ENCODE results near the gene SLC39A9.
"Not testable (repeated sequence)": the region's sequence is repeated elsewhere in the genome, so short reads cannot be mapped to it uniquely, and the experiment has no call there.

Gene SLC39A9

GRCh38 chr14:69493038-69493437 is 94.5 kb downstream of the SLC39A9 start:
- H3K4me2 ChIP-seq (ENCODE audit: insufficient read depth, low read length, poor library complexity, severe bottlenecking): no peak overlapping the region
- H3K18ac ChIP-seq (ENCODE audit: low read length): no peak overlapping the region
- no peak overlapping the region for H3K27ac ChIP-seq (replicated peaks; ENCODE audit: low read length)
- H2BK5ac ChIP-seq (ENCODE audit: low read length): no peak overlapping the region
- H4K91ac ChIP-seq (ENCODE audit: low read depth, low read length, poor library complexity): no peak overlapping the region
- no peak overlapping the region for H3K4ac ChIP-seq (ENCODE audit: low read length)
- no peak overlapping the region for H2AFZ ChIP-seq (ENCODE audit: low read length)
- no peaks in the 10 kb centered on the region for H3K36me3 ChIP-seq (replicated peaks in 1 of 2; ENCODE audit: control insufficient read depth in 2 of 2, insufficient read depth in 2 of 2, low read length in 2 of 2)
- no CpG with 5 or more reads among the region's 4 CpGs for WGBS, 2 donors (ENCODE audit: extremely low coverage in 2 of 2, insufficient read length in 2 of 2, insufficient replicate concordance in 1 of 2)
- no peak overlapping the region for H3K23ac ChIP-seq (ENCODE audit: low read depth, low read length, poor library complexity)
- DNase-seq (ENCODE audit: low spot score): no peak
- H3K27me3 ChIP-seq (ENCODE audit: control insufficient read depth in 3 of 3, insufficient read depth in 3 of 3, low read depth in 1 of 3, low read length in 3 of 3): peaks cover 0 to 25% (median 2%) of the 10 kb centered on the region in 3 experiments
- no peak overlapping the region for H2BK15ac ChIP-seq (ENCODE audit: low read length)
- no peaks in the 10 kb centered on the region for H3K9me3 ChIP-seq (replicated peaks in 1 of 2; ENCODE audit: control insufficient read depth in 2 of 2, insufficient read depth in 1 of 2, low read depth in 1 of 2, low read length in 2 of 2)
- no peak overlapping the region for H2BK12ac ChIP-seq (ENCODE audit: low read length)
- H3K4me1 ChIP-seq (ENCODE audit: control insufficient read depth in 2 of 2, insufficient read depth in 1 of 2, low read depth in 1 of 2, low read length in 2 of 2): peaks cover under 1 to 3% of the 10 kb centered on the region in 2 donors
- no peak overlapping the region for H3K4me3 ChIP-seq (ENCODE audit: low read length in 2 of 2)
- no peaks in the 10 kb centered on the region for H3K79me1 ChIP-seq (ENCODE audit: low read depth, low read length)
- H3K14ac ChIP-seq (ENCODE audit: low read length): no peak overlapping the region
- H4K8ac ChIP-seq (ENCODE audit: low read depth, low read length): no peak overlapping the region
- H2AK5ac ChIP-seq (ENCODE audit: low read depth, low read length): no peak overlapping the region
- no peak overlapping the region for H2BK120ac ChIP-seq (ENCODE audit: low read depth, low read length)
- H3K9ac ChIP-seq (ENCODE audit: low read depth, low read length, poor library complexity): no peak overlapping the region

GRCh38 chr14:69493791-69494190 is 95.3 kb downstream of the SLC39A9 start:
- Histone ChIP-seq H3K4ac (ENCODE audit: low read length) (no peak overlapping the region), H3K79me1 (ENCODE audit: low read depth, low read length) (no peaks in the 10 kb centered on the region), H3K27ac (replicated peaks; ENCODE audit: low read length) (no peak overlapping the region), H3K18ac (ENCODE audit: low read length) (peak overlapping the region; percentile 22), H4K91ac (ENCODE audit: low read depth, low read length, poor library complexity) (no peak overlapping the region), H4K8ac (ENCODE audit: low read depth, low read length) (no peak overlapping the region), H3K14ac (ENCODE audit: low read length) (no peak overlapping the region), H3K9me3 (replicated peaks in 1 of 2; ENCODE audit: control insufficient read depth in 2 of 2, insufficient read depth in 1 of 2, low read depth in 1 of 2, low read length in 2 of 2) (no peaks in the 10 kb centered on the region), H3K27me3 (ENCODE audit: control insufficient read depth in 3 of 3, insufficient read depth in 3 of 3, low read depth in 1 of 3, low read length in 3 of 3) (peaks cover 0 to 21% (median 2%) of the 10 kb centered on the region in 3 experiments), H2BK5ac (ENCODE audit: low read length) (no peak overlapping the region), H3K23ac (ENCODE audit: low read depth, low read length, poor library complexity) (no peak overlapping the region), H2BK15ac (ENCODE audit: low read length) (no peak overlapping the region), H3K4me3 (ENCODE audit: low read length in 2 of 2) (no peak overlapping the region), H2AFZ (ENCODE audit: low read length) (no peak overlapping the region), H3K9ac (ENCODE audit: low read depth, low read length, poor library complexity) (no peak overlapping the region), H3K4me2 (ENCODE audit: insufficient read depth, low read length, poor library complexity, severe bottlenecking) (no peak overlapping the region), H3K4me1 (ENCODE audit: control insufficient read depth in 2 of 2, insufficient read depth in 1 of 2, low read depth in 1 of 2, low read length in 2 of 2) (no peaks in the 10 kb centered on the region), H3K36me3 (replicated peaks in 1 of 2; ENCODE audit: control insufficient read depth in 2 of 2, insufficient read depth in 2 of 2, low read length in 2 of 2) (no peaks in the 10 kb centered on the region), H2AK5ac (ENCODE audit: low read depth, low read length) (no peak overlapping the region), H2BK120ac (ENCODE audit: low read depth, low read length) (no peak overlapping the region), H2BK12ac (ENCODE audit: low read length) (no peak overlapping the region)
- no peak for DNase-seq (ENCODE audit: low spot score)
- no CpG with 5 or more reads among the region's 3 CpGs for WGBS, 2 donors (ENCODE audit: extremely low coverage in 2 of 2, insufficient read length in 2 of 2, insufficient replicate concordance in 1 of 2)

DNA sequence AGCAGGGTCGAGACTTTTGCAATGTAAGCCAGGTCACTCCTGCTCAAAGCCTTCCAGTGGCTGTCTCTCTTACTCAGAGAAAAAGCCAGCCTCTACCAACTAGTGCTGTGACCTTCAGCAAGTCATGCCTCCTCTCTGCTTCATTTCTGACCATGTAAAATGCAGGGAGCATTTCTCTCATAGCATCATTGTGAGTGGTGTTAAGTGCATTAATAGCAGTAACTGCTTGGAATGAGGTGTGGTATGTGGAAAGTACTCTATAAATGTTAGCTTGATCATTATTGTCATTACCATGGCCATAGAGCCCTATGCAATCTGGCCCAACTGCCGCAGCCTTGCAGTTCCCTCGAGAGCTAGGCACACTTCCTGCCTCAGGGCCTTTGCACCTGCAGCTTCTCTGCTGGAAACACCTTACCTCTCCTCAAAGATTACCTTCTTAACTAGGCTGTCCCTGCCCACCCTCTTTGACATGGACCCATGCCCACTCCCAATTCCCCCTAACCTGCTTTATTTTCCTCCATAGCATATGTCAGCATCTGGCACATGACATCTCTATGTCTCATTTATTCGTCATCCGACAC is 96.9 kb downstream of the SLC39A9 start:
- H2BK15ac ChIP-seq (ENCODE audit: low read length): no peak overlapping the region
- H3K79me1 ChIP-seq (ENCODE audit: low read depth, low read length): no peaks in the 10 kb centered on the region
- H3K36me3 ChIP-seq (replicated peaks in 1 of 2; ENCODE audit: control insufficient read depth in 2 of 2, insufficient read depth in 2 of 2, low read length in 2 of 2): no peaks in the 10 kb centered on the region
- no peak overlapping the region for H4K8ac ChIP-seq (ENCODE audit: low read depth, low read length)
- H3K4me1 ChIP-seq (ENCODE audit: control insufficient read depth in 2 of 2, insufficient read depth in 1 of 2, low read depth in 1 of 2, low read length in 2 of 2): no peaks in the 10 kb centered on the region
- H3K18ac ChIP-seq (ENCODE audit: low read length): no peak overlapping the region
- H3K4ac ChIP-seq (ENCODE audit: low read length): no peak overlapping the region
- no peak overlapping the region for H3K14ac ChIP-seq (ENCODE audit: low read length)
- no peak for DNase-seq (ENCODE audit: low spot score)
- no peaks in the 10 kb centered on the region for H3K9me3 ChIP-seq (replicated peaks in 1 of 2; ENCODE audit: control insufficient read depth in 2 of 2, insufficient read depth in 1 of 2, low read depth in 1 of 2, low read length in 2 of 2)
- no peak overlapping the region for H2AFZ ChIP-seq (ENCODE audit: low read length)
- no peak overlapping the region for H4K91ac ChIP-seq (ENCODE audit: low read depth, low read length, poor library complexity)
- H2BK5ac ChIP-seq (ENCODE audit: low read length): no peak overlapping the region
- H3K23ac ChIP-seq (ENCODE audit: low read depth, low read length, poor library complexity): no peak overlapping the region
- H3K27me3 ChIP-seq (ENCODE audit: control insufficient read depth in 3 of 3, insufficient read depth in 3 of 3, low read depth in 1 of 3, low read length in 3 of 3): peaks cover 0 to 21% (median 2%) of the 10 kb centered on the region in 3 experiments
- no peak overlapping the region for H2BK120ac ChIP-seq (ENCODE audit: low read depth, low read length)
- H3K4me2 ChIP-seq (ENCODE audit: insufficient read depth, low read length, poor library complexity, severe bottlenecking): no peak overlapping the region
- no peak overlapping the region for H3K27ac ChIP-seq (replicated peaks; ENCODE audit: low read length)
- no peak overlapping the region for H2AK5ac ChIP-seq (ENCODE audit: low read depth, low read length)
- H3K9ac ChIP-seq (ENCODE audit: low read depth, low read length, poor library complexity): no peak overlapping the region
- H3K4me3 ChIP-seq (ENCODE audit: low read length in 2 of 2): no peak overlapping the region
- no peak overlapping the region for H2BK12ac ChIP-seq (ENCODE audit: low read length)
- no CpG with 5 or more reads among the region's 5 CpGs for WGBS, 2 donors (ENCODE audit: extremely low coverage in 2 of 2, insufficient read length in 2 of 2, insufficient replicate concordance in 1 of 2)

DNA sequence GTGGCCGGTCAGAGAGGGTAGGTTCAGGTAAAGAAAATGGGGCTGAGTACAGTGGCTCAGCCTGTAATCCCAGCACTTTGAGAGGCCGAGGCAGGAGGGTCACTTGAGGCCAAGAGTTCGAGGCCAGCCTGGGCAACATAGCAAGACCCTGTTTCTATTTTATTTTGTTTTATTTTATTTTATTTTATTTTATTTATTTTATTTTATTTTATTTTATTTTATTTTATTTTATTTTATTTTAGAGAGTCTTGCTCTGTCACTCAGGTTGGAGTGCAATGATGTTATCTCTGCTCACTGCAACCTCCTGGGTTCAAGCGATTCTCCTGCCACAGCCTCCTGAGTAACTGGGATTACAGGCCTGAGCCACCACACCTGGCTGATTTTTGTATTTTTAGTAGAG is 99.4 kb downstream of the SLC39A9 start:
- H3K36me3 ChIP-seq (replicated peaks in 1 of 2; ENCODE audit: control insufficient read depth in 2 of 2, insufficient read depth in 2 of 2, low read length in 2 of 2); H4K8ac ChIP-seq (ENCODE audit: low read depth, low read length); H2AFZ ChIP-seq (ENCODE audit: low read length); H2BK120ac ChIP-seq (ENCODE audit: low read depth, low read length); H4K91ac ChIP-seq (ENCODE audit: low read depth, low read length, poor library complexity); H3K4me3 ChIP-seq (ENCODE audit: low read length in 2 of 2); H3K14ac ChIP-seq (ENCODE audit: low read length); H3K4me2 ChIP-seq (ENCODE audit: insufficient read depth, low read length, poor library complexity, severe bottlenecking); H3K27ac ChIP-seq (replicated peaks; ENCODE audit: low read length); H3K9ac ChIP-seq (ENCODE audit: low read depth, low read length, poor library complexity); H3K79me1 ChIP-seq (ENCODE audit: low read depth, low read length); H3K9me3 ChIP-seq (replicated peaks in 1 of 2; ENCODE audit: control insufficient read depth in 2 of 2, insufficient read depth in 1 of 2, low read depth in 1 of 2, low read length in 2 of 2); H2BK12ac ChIP-seq (ENCODE audit: low read length); H3K4me1 ChIP-seq (ENCODE audit: control insufficient read depth in 2 of 2, insufficient read depth in 1 of 2, low read depth in 1 of 2, low read length in 2 of 2); H3K4ac ChIP-seq (ENCODE audit: low read length); H2BK15ac ChIP-seq (ENCODE audit: low read length); DNase-seq (ENCODE audit: low spot score): not testable (repeated sequence)
- Histone ChIP-seq H3K27me3 (ENCODE audit: control insufficient read depth in 3 of 3, insufficient read depth in 3 of 3, low read depth in 1 of 3, low read length in 3 of 3) (peaks cover 0 to 39% (median 5%) of the 10 kb centered on the region in 3 experiments), H2AK5ac (ENCODE audit: low read depth, low read length) (peak overlapping the region; percentile 85), H3K23ac (ENCODE audit: low read depth, low read length, poor library complexity) (peak overlapping the region; percentile 29), H2BK5ac (ENCODE audit: low read length) (peak overlapping the region; percentile 71), H3K18ac (ENCODE audit: low read length) (peak overlapping the region; percentile 72)
- WGBS, 2 donors (ENCODE audit: extremely low coverage in 2 of 2, insufficient read length in 2 of 2, insufficient replicate concordance in 1 of 2): no CpG with 5 or more reads among the region's 4 CpGs

All from neuronal stem cell (in vitro differentiated cells).